HEK293 (cell line): ENCODE data around the gene NRP1.

Experiments
- KLF1 ChIP-seq: fragments of 450-650 bp; formaldehyde crosslinking; IDR thresholded peaks from 2 replicates; pipeline ENCODE4 v1.5.1; 2016; ENCODE audit warnings: missing biosample characterization, missing genetic modification characterization
- KLF16 ChIP-seq: fragments of 450-650 bp; formaldehyde crosslinking; IDR thresholded peaks from 2 replicates; pipeline ENCODE4 v1.5.1; 2017; ENCODE audit warnings: missing biosample characterization, missing genetic modification characterization
- MYNN ChIP-seq: fragments of 450-650 bp; formaldehyde crosslinking; IDR thresholded peaks from 2 replicates; pipeline ENCODE4 v1.5.1; 2016; ENCODE audit warnings: missing biosample characterization, missing genetic modification characterization, borderline replicate concordance
- PBX3 ChIP-seq: sonication (generic); formaldehyde crosslinking; IDR thresholded peaks from 2 replicates; pipeline ENCODE4 v1.8.1; 2022; ENCODE audit warnings: mild to moderate bottlenecking, moderate library complexity, missing genetic modification reagents
- REST ChIP-seq: fragments of 450-650 bp; formaldehyde crosslinking; IDR thresholded peaks from 2 replicates; pipeline ENCODE4 v1.5.1; 2016; ENCODE audit warnings: missing biosample characterization, missing genetic modification characterization
- SCRT2 ChIP-seq: fragments of 450-650 bp; formaldehyde crosslinking; IDR thresholded peaks from 2 replicates; pipeline ENCODE4 v1.5.1; 2016; ENCODE audit warnings: missing biosample characterization, missing genetic modification characterization
- SP3 ChIP-seq: fragments of 450-650 bp; formaldehyde crosslinking; IDR thresholded peaks from 2 replicates; pipeline ENCODE4 v1.5.1; 2016; ENCODE audit warnings: missing biosample characterization, missing genetic modification characterization
- ZBTB11 ChIP-seq: fragments of 450-650 bp; formaldehyde crosslinking; conservative IDR thresholded peaks from 2 replicates; pipeline ENCODE4 v1.5.1; 2016; ENCODE audit warnings: low read depth, missing biosample characterization, missing genetic modification characterization
- ZBTB20 ChIP-seq: fragments of 450-650 bp; formaldehyde crosslinking; IDR thresholded peaks from 2 replicates; pipeline ENCODE4 v1.5.1; 2016; ENCODE audit warnings: missing biosample characterization, missing genetic modification characterization
- ZFP37 ChIP-seq: fragments of 450-650 bp; formaldehyde crosslinking; IDR thresholded peaks from 2 replicates; pipeline ENCODE4 v1.5.1; 2016; ENCODE audit warnings: missing biosample characterization, missing genetic modification characterization
- ZFP69B ChIP-seq: fragments of 450-650 bp; formaldehyde crosslinking; IDR thresholded peaks from 2 replicates; pipeline ENCODE4 v1.5.1; 2016; ENCODE audit warnings: missing biosample characterization, missing genetic modification characterization
- ZNF140 ChIP-seq: fragments of 450-650 bp; formaldehyde crosslinking; IDR thresholded peaks from 2 replicates; pipeline ENCODE4 v1.5.1; 2016; ENCODE audit warnings: missing biosample characterization, missing genetic modification characterization
- ZNF174 ChIP-seq: fragments of 450-650 bp; formaldehyde crosslinking; IDR thresholded peaks from 2 replicates; pipeline ENCODE4 v1.5.0; 2017; ENCODE audit warnings: missing biosample characterization, mild to moderate bottlenecking, missing genetic modification characterization
- ZNF175 ChIP-seq: fragments of 450-650 bp; formaldehyde crosslinking; IDR thresholded peaks from 2 replicates; pipeline ENCODE4 v1.5.1; 2016; ENCODE audit warnings: missing biosample characterization, missing genetic modification characterization
- ZNF311 ChIP-seq: fragments of 450-650 bp; formaldehyde crosslinking; IDR thresholded peaks from 2 replicates; pipeline ENCODE4 v1.5.1; 2017; ENCODE audit warnings: missing biosample characterization, missing genetic modification characterization, borderline replicate concordance
- ZNF341 ChIP-seq: fragments of 450-650 bp; formaldehyde crosslinking; IDR thresholded peaks from 2 replicates; pipeline ENCODE4; 2016; ENCODE audit warnings: low read depth, missing biosample characterization, missing genetic modification characterization
- ZNF350 ChIP-seq: fragments of 450-650 bp; formaldehyde crosslinking; IDR thresholded peaks from 2 replicates; pipeline ENCODE4 v1.5.0; 2017; ENCODE audit warnings: missing biosample characterization, mild to moderate bottlenecking, missing genetic modification characterization
- ZNF426 ChIP-seq: fragments of 450-650 bp; formaldehyde crosslinking; IDR thresholded peaks from 2 replicates; pipeline ENCODE4 v1.5.1; 2017; ENCODE audit warnings: missing biosample characterization, missing genetic modification characterization, mild to moderate bottlenecking, inconsistent platforms, moderate library complexity
- ZNF473 ChIP-seq: fragments of 450-650 bp; formaldehyde crosslinking; IDR thresholded peaks from 2 replicates; pipeline ENCODE4 v1.5.1; 2017; ENCODE audit warnings: missing biosample characterization, missing genetic modification characterization
- ZNF558 ChIP-seq: fragments of 450-650 bp; formaldehyde crosslinking; IDR thresholded peaks from 2 replicates; pipeline ENCODE4 v1.5.1; 2016; ENCODE audit warnings: missing biosample characterization, missing genetic modification characterization
- ZNF610 ChIP-seq: fragments of 450-650 bp; formaldehyde crosslinking; IDR thresholded peaks from 2 replicates; pipeline ENCODE4 v1.5.1; 2016; ENCODE audit warnings: missing biosample characterization, missing genetic modification characterization, borderline replicate concordance
- ZNF623 ChIP-seq: fragments of 450-650 bp; formaldehyde crosslinking; IDR thresholded peaks from 2 replicates; pipeline ENCODE4 v1.5.1; 2016; ENCODE audit warnings: missing biosample characterization, missing genetic modification characterization
- ZNF670 ChIP-seq: fragments of 450-650 bp; formaldehyde crosslinking; IDR thresholded peaks from 2 replicates; pipeline ENCODE4 v1.5.1; 2016; ENCODE audit warnings: missing biosample characterization, missing genetic modification characterization, low read depth
- ZNF76 ChIP-seq: fragments of 450-650 bp; formaldehyde crosslinking; IDR thresholded peaks from 2 replicates; pipeline ENCODE4; 2016; ENCODE audit warnings: low read depth, missing biosample characterization, missing genetic modification characterization, borderline replicate concordance
- ZNF837 ChIP-seq: fragments of 450-650 bp; formaldehyde crosslinking; IDR thresholded peaks from 2 replicates; pipeline ENCODE4 v1.5.1; 2016; ENCODE audit warnings: missing biosample characterization, missing genetic modification characterization
- ZSCAN18 ChIP-seq: fragments of 450-650 bp; formaldehyde crosslinking; IDR thresholded peaks from 2 replicates; pipeline ENCODE4 v1.5.1; 2016; ENCODE audit warnings: missing biosample characterization, missing genetic modification characterization

NRP1 gene

GRCh38 chr10:33271969-33272583 lies 62.4 kb downstream of the NRP1 start (continued):
- peak; percentile 16; the same call in 1 of the 2 replicates for TF ChIP-seq REST
- TF ChIP-seq ZNF426: no peak
- no peak for TF ChIP-seq KLF16 (tag by site-specific recombination)
- no peak; the same call in 1 of the 2 replicates for TF ChIP-seq ZFP37 (tag by site-specific recombination)
- 0 out of 2 replicates have a peak, but pooled peaks have one; percentile 22 for TF ChIP-seq ZNF558 (tag by site-specific recombination)
- TF ChIP-seq SCRT2 (tag by site-specific recombination): no peak
- TF ChIP-seq ZNF610 (tag by site-specific recombination): no peak
- TF ChIP-seq ZNF175 (tag by site-specific recombination): no peak
- TF ChIP-seq ZBTB20 (tag by site-specific recombination): no peak
- TF ChIP-seq ZNF670 (tag by site-specific recombination): no peak
- TF ChIP-seq ZNF311 (tag by site-specific recombination): no peak
- TF ChIP-seq PBX3 (CRISPR knock-in tag): no peak
- no peak for TF ChIP-seq ZFP69B (tag by site-specific recombination)
- no peak for TF ChIP-seq ZNF76 (tag by site-specific recombination)
- no peak for TF ChIP-seq ZNF623 (tag by site-specific recombination)
- no peak for TF ChIP-seq MYNN
- TF ChIP-seq ZNF140: no peak
- TF ChIP-seq SP3 (tag by site-specific recombination): peak; percentile 37; the same call in 1 of the 2 replicates
- no peak for TF ChIP-seq ZNF837 (tag by site-specific recombination)
- no peak for TF ChIP-seq KLF1 (tag by site-specific recombination)
- no peak for TF ChIP-seq ZNF350 (tag by site-specific recombination)
- no peak for TF ChIP-seq ZSCAN18 (tag by site-specific recombination)
- no peak for TF ChIP-seq ZBTB11
- no peak for TF ChIP-seq ZNF341 (tag by site-specific recombination)
- no peak for TF ChIP-seq ZNF473 (tag by site-specific recombination)
- no peak for TF ChIP-seq ZNF174 (tag by site-specific recombination)
